ENCODE data around the gene VPS35.

The VPS35 gene

GRCh38 chr16:46706642-46707041, 17.7 kb upstream of the VPS35 start:
- TF ChIP-seq JUND (IDR thresholded peaks at IDR 0.05; ENCODE audit: low read depth), result no peak
- no peak for DNase-seq (ENCODE audit: low read depth in 1 of 2, low spot score in 1 of 2)
- in situ Hi-C loops (cut with HindIII; ENCODE audit: low pct_unique_long_range_greater_than_20kb, low sequenced_read_pairs), result no loop called here

GRCh38 chr16:46702030-46702429, 13.1 kb upstream of the VPS35 start:
- in situ Hi-C loops (cut with HindIII; ENCODE audit: low pct_unique_long_range_greater_than_20kb, low sequenced_read_pairs), result no loop called here
- no peak for DNase-seq (ENCODE audit: low read depth in 1 of 2, low spot score in 1 of 2)
- no peak for TF ChIP-seq JUND (IDR thresholded peaks at IDR 0.05; ENCODE audit: low read depth)

- DNase-seq (ENCODE audit: low read depth in 1 of 2, low spot score in 1 of 2), result no peak
- in situ Hi-C loops (cut with HindIII; ENCODE audit: low pct_unique_long_range_greater_than_20kb, low sequenced_read_pairs), result no loop called here
- no peak for TF ChIP-seq JUND (IDR thresholded peaks at IDR 0.05; ENCODE audit: low read depth)
Observed at GRCh38 chr16:46701615-46702014, 12.6 kb upstream of the VPS35 start.

- TF ChIP-seq JUND (IDR thresholded peaks at IDR 0.05; ENCODE audit: low read depth), result no peak
- in situ Hi-C loops (cut with HindIII; ENCODE audit: low pct_unique_long_range_greater_than_20kb, low sequenced_read_pairs), result no loop called here
- DNase-seq (ENCODE audit: low read depth in 1 of 2, low spot score in 1 of 2), result no peak
Observed at GRCh38 chr16:46700048-46700447, 11.1 kb upstream of the VPS35 start.

GRCh38 chr16:46696957-46697356, 8.0 kb upstream of the VPS35 start:
- TF ChIP-seq JUND (IDR thresholded peaks at IDR 0.05; ENCODE audit: low read depth), result no peak
- in situ Hi-C loops (cut with HindIII; ENCODE audit: low pct_unique_long_range_greater_than_20kb, low sequenced_read_pairs), result no loop called here
- no peak for DNase-seq (ENCODE audit: low read depth in 1 of 2, low spot score in 1 of 2)

- in situ Hi-C loops (cut with HindIII; ENCODE audit: low pct_unique_long_range_greater_than_20kb, low sequenced_read_pairs), result no loop called here
- no peak for TF ChIP-seq JUND (IDR thresholded peaks at IDR 0.05; ENCODE audit: low read depth)
- DNase-seq (ENCODE audit: low read depth in 1 of 2, low spot score in 1 of 2), result no peak
Observed at GRCh38 chr16:46695937-46696336, 7.0 kb upstream of the VPS35 start.

- no peak for DNase-seq (ENCODE audit: low read depth in 1 of 2, low spot score in 1 of 2)
- in situ Hi-C loops (cut with HindIII; ENCODE audit: low pct_unique_long_range_greater_than_20kb, low sequenced_read_pairs), result no loop called here
- no peak for TF ChIP-seq JUND (IDR thresholded peaks at IDR 0.05; ENCODE audit: low read depth)
Observed at GRCh38 chr16:46693598-46693997, 4.6 kb upstream of the VPS35 start.

- DNase-seq (ENCODE audit: low read depth in 1 of 2, low spot score in 1 of 2), result no peak
- in situ Hi-C loops (cut with HindIII; ENCODE audit: low pct_unique_long_range_greater_than_20kb, low sequenced_read_pairs), result no loop called here
- TF ChIP-seq JUND (IDR thresholded peaks at IDR 0.05; ENCODE audit: low read depth), result no peak
Observed at GRCh38 chr16:46691726-46692125, 2.7 kb upstream of the VPS35 start.

- DNase-seq (ENCODE audit: low read depth in 1 of 2, low spot score in 1 of 2), result no peak
- TF ChIP-seq JUND (IDR thresholded peaks at IDR 0.05; ENCODE audit: low read depth), result no peak
- in situ Hi-C loops (cut with HindIII; ENCODE audit: low pct_unique_long_range_greater_than_20kb, low sequenced_read_pairs), result no loop called here
Observed at GRCh38 chr16:46690281-46691178, 1.6 kb upstream of the VPS35 start.

GRCh38 chr16:46689365-46690280, 645 bp upstream of the VPS35 start, which contains the start of gene ORC6:
ORC6 (plus strand) TSS chr16:46689659; CDS start chr16:46689706, 47 bp downstream.
- in situ Hi-C loops (cut with HindIII; ENCODE audit: low pct_unique_long_range_greater_than_20kb, low sequenced_read_pairs), result no loop called here
- no peak for TF ChIP-seq JUND (IDR thresholded peaks at IDR 0.05; ENCODE audit: low read depth)
- peak; percentile 69 to 95 for DNase-seq (ENCODE audit: low read depth in 1 of 2, low spot score in 1 of 2)

- no peak for TF ChIP-seq JUND (IDR thresholded peaks at IDR 0.05; ENCODE audit: low read depth)
- DNase-seq (ENCODE audit: low read depth in 1 of 2, low spot score in 1 of 2), result peak in 1 of 2 experiments; percentile 62
- in situ Hi-C loops (cut with HindIII; ENCODE audit: low pct_unique_long_range_greater_than_20kb, low sequenced_read_pairs), result no loop called here
Observed at GRCh38 chr16:46688101-46688653, 801 bp downstream of the VPS35 start.

- no peak for DNase-seq (ENCODE audit: low read depth in 1 of 2, low spot score in 1 of 2)
- in situ Hi-C loops (cut with HindIII; ENCODE audit: low pct_unique_long_range_greater_than_20kb, low sequenced_read_pairs), result no loop called here
- no peak for TF ChIP-seq JUND (IDR thresholded peaks at IDR 0.05; ENCODE audit: low read depth)
Observed at GRCh38 chr16:46687486-46687885, 1.5 kb downstream of the VPS35 start.
